Measurements from ENCODE around the gene DMBX1.

GRCh38 chr1:46513536-46513935 lies 23.9 kb downstream of the DMBX1 start:
- TF ChIP-seq TAF1 (conservative IDR thresholded peaks at IDR 0.05) (no peak), CTCF (IDR thresholded peaks at IDR 0.05; ENCODE audit: low read depth, low read length, missing input control) (no peak), MAX (IDR thresholded peaks at IDR 0.05) (no peak), YY1 (IDR thresholded peaks at IDR 0.05) (no peak), REST (IDR thresholded peaks at IDR 0.05) (no peak), RAD21 (IDR thresholded peaks at IDR 0.05) (no peak), SP1 (IDR thresholded peaks at IDR 0.05) (no peak), ZBTB33 (IDR thresholded peaks at IDR 0.05) (no peak), GABPA (IDR thresholded peaks at IDR 0.05 in 1 of 2, conservative IDR thresholded peaks at IDR 0.05 in 1 of 2) (no peak), ATF3 (IDR thresholded peaks at IDR 0.05) (no peak), HNF4G (IDR thresholded peaks at IDR 0.05) (no peak), HNF4A (conservative IDR thresholded peaks at IDR 0.05) (no peak)
